Suprapubic skin (tissue), 4 donors: ENCODE results near the gene ABCC1. TPM values are rescaled to one million over a fixed set of nuclear protein-coding genes. Genes with fewer than 3 reads are reported as not detected.

Experiments
- DNase-seq, 2 donors: peaks; one replicate each; pipeline ENCODE4 v3.0.0-alpha.2; 2019; ENCODE audit warnings: low spot score in 2 of 2
- H3K27ac ChIP-seq: fragments of 200-600 bp; sonication (generic); one replicate; pipeline ENCODE4 v1.5.1; 2019
- H3K27me3 ChIP-seq: fragments of 200-600 bp; sonication (generic); one replicate; pipeline ENCODE4 v1.5.1; 2019
- H3K36me3 ChIP-seq: fragments of 200-600 bp; sonication (generic); one replicate; pipeline ENCODE4 v1.5.1; 2019
- H3K4me1 ChIP-seq: fragments of 200-600 bp; sonication (generic); one replicate; pipeline ENCODE4 v1.5.1; 2019
- H3K4me3 ChIP-seq: fragments of 200-600 bp; sonication (generic); one replicate; pipeline ENCODE4 v1.5.1; 2019; ENCODE audit warnings: mild to moderate bottlenecking
- H3K9me3 ChIP-seq: fragments of 200-600 bp; sonication (generic); one replicate; pipeline ENCODE4 v1.5.1; 2019
- CTCF ChIP-seq, 2 donors: fragments of 200-600 bp in 1 of 2; fragments of 450-650 bp in 1 of 2; sonication (generic) in 1 of 2; IDR thresholded peaks; one replicate each; pipeline ENCODE4 v1.5.1; 2016 to 2019; ENCODE audit warnings: antibody characterized with exemption in 2 of 2, mild to moderate bottlenecking in 1 of 2, moderate library complexity in 1 of 2
- EP300 ChIP-seq: sonication (generic); formaldehyde crosslinking; IDR thresholded peaks from one replicate; pipeline ENCODE4 v1.6.1; 2017; ENCODE audit warnings: antibody characterized with exemption
- POLR2A ChIP-seq, 2 donors: fragments of 450-650 bp; IDR thresholded peaks; one replicate each; pipeline ENCODE4 v1.6.1; 2017; ENCODE audit warnings: antibody characterized with exemption in 2 of 2, mild to moderate bottlenecking in 2 of 2, moderate library complexity in 2 of 2
- POLR2AphosphoS5 ChIP-seq, 3 donors: sonication (generic); formaldehyde crosslinking; IDR thresholded peaks; one replicate each; pipeline ENCODE4 v1.6.1; 2017; ENCODE audit warnings: antibody characterized with exemption in 3 of 3
- WGBS: methylation state at CpG from one replicate; pipeline ENCODE4 v1.1.5; 2018; 5-methylcytosine and 5-hydroxymethylcytosine counted together
- total RNA-seq, 4 donors: library from RNA; depleted of rRNA; stranded (reverse); fragments of >200 nt; gene quantifications; one replicate each; pipeline ENCODE4 v1.1.0, GENCODE V29; 2016

ABCC1 gene
- total RNA-seq, 4 donors from 2014 or later, result 22.1 to 37.4 (median 27.2) TPM

GRCh38 chr16:16019488-16019887 lies 70.1 kb downstream of the ABCC1 start:
- H3K9me3 ChIP-seq, result no peaks in the 10 kb centered on the region
- peaks cover 23% of the 10 kb centered on the region for H3K4me1 ChIP-seq
- peaks cover 8% of the 10 kb centered on the region for H3K36me3 ChIP-seq
- H3K4me3 ChIP-seq, result no peak overlapping the region
- H3K27me3 ChIP-seq, result no peaks in the 10 kb centered on the region
- no peak overlapping the region for H3K27ac ChIP-seq
- TF ChIP-seq CTCF (IDR thresholded peaks at IDR 0.05), result no peak
- TF ChIP-seq POLR2A (IDR thresholded peaks at IDR 0.05), result no peak
- no peak for TF ChIP-seq EP300
- no peak for TF ChIP-seq POLR2AphosphoS5 (IDR thresholded peaks at IDR 0.05)
- DNase-seq, result no peak
- 71% methylated on average over 4 of the region's 4 CpGs for WGBS

GRCh38 chr16:16020291-16020690 lies 70.9 kb downstream of the ABCC1 start:
- Histone ChIP-seq H3K9me3 (no peaks in the 10 kb centered on the region), H3K4me1 (peaks cover 24% of the 10 kb centered on the region), H3K4me3 (no peak overlapping the region), H3K27me3 (no peaks in the 10 kb centered on the region), H3K36me3 (peaks cover 8% of the 10 kb centered on the region), H3K27ac (no peak overlapping the region)
- 94% methylated on average over 3 of the region's 3 CpGs for WGBS
- no peak for DNase-seq
- TF ChIP-seq CTCF (IDR thresholded peaks at IDR 0.05) (no peak), POLR2AphosphoS5 (IDR thresholded peaks at IDR 0.05) (no peak), POLR2A (IDR thresholded peaks at IDR 0.05) (no peak), EP300 (no peak)

DNA sequence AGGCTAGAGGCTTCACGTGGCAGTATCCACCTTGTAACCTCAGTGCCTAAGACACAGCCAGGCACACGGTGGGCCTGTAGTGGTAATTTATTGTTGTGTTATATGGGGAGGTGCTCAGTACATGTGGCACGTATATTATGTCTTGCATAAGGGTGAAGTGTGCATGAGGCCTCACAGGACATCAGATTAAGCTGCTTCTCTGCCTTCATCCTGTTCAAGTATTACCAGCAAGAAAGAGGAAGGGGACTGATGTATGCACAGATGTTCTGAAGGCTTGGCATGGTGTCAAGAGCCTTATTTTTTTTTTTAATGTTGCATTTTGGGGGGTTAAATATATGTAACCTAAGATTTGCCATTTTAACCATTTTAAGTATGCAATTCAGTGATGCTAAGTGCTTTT lies 71.6 kb downstream of the ABCC1 start:
- H3K4me1 ChIP-seq, result peaks cover 29% of the 10 kb centered on the region
- no peaks in the 10 kb centered on the region for H3K27me3 ChIP-seq
- H3K36me3 ChIP-seq, result peaks cover 3% of the 10 kb centered on the region
- WGBS, result 53% methylated on average over 3 of the region's 3 CpGs
- no peak for DNase-seq
- TF ChIP-seq EP300 (no peak), POLR2AphosphoS5 (IDR thresholded peaks at IDR 0.05) (no peak), POLR2A (IDR thresholded peaks at IDR 0.05) (no peak), CTCF (IDR thresholded peaks at IDR 0.05) (no peak)
- H3K4me3 ChIP-seq, result no peak overlapping the region
- H3K27ac ChIP-seq, result peak overlapping the region; percentile 55
- H3K9me3 ChIP-seq, result no peaks in the 10 kb centered on the region

DNA sequence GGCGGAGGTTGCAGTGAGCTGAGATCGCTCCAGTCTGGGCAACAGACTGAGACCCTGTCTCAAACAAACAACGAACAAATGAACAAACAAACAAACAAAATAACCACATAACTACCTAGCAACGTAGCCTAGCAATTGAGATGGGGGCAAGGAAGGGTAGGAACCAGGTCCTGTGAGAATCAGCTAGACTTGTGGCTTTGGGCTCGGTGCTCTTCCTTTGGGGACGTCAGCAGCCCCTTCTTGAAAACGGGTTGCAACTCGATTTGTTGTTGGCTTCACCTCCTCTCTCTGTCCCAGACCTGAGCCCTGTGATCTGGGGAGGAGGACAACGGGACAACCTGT lies 72.2 kb downstream of the ABCC1 start:
- peak overlapping the region; percentile 55 for H3K27ac ChIP-seq
- no peaks in the 10 kb centered on the region for H3K27me3 ChIP-seq
- peaks cover 3% of the 10 kb centered on the region for H3K36me3 ChIP-seq
- peaks cover 35% of the 10 kb centered on the region for H3K4me1 ChIP-seq
- no peak overlapping the region for H3K4me3 ChIP-seq
- H3K9me3 ChIP-seq, result no peaks in the 10 kb centered on the region
- TF ChIP-seq POLR2A (IDR thresholded peaks at IDR 0.05), result no peak
- no peak for TF ChIP-seq POLR2AphosphoS5 (IDR thresholded peaks at IDR 0.05)
- TF ChIP-seq CTCF (IDR thresholded peaks at IDR 0.05), result no peak
- TF ChIP-seq EP300, result no peak
- 51% methylated on average over 9 of the region's 9 CpGs for WGBS
- DNase-seq, result no peak

- Histone ChIP-seq H3K4me3 (no peak overlapping the region), H3K27me3 (no peaks in the 10 kb centered on the region), H3K36me3 (peaks cover 3% of the 10 kb centered on the region), H3K9me3 (no peaks in the 10 kb centered on the region), H3K4me1 (peaks cover 35% of the 10 kb centered on the region), H3K27ac (peak overlapping the region; percentile 55)
- 28% methylated on average over 5 of the region's 10 CpGs for WGBS
- TF ChIP-seq CTCF (IDR thresholded peaks at IDR 0.05) (no peak), POLR2AphosphoS5 (IDR thresholded peaks at IDR 0.05) (peak in 1 of 3 donors; percentile 29), POLR2A (IDR thresholded peaks at IDR 0.05) (no peak)
- DNase-seq, result peak; percentile 96 to 97
Measured at GRCh38 chr16:16021988-16022682, 72.7 kb downstream of the ABCC1 start.
